Measurements from ENCODE around the gene INHBE.

INHBE gene

GRCh38 chr12:57456145-57456700, 1.1 kb downstream of the INHBE start (continued):
- TF ChIP-seq PRDM2 (tag by site-specific recombination; IDR thresholded peaks at IDR 0.05; ENCODE audit: borderline replicate concordance), result 0 out of 2 replicates have a peak, but pooled peaks have one; percentile 47
- TF ChIP-seq, protein P1, sequence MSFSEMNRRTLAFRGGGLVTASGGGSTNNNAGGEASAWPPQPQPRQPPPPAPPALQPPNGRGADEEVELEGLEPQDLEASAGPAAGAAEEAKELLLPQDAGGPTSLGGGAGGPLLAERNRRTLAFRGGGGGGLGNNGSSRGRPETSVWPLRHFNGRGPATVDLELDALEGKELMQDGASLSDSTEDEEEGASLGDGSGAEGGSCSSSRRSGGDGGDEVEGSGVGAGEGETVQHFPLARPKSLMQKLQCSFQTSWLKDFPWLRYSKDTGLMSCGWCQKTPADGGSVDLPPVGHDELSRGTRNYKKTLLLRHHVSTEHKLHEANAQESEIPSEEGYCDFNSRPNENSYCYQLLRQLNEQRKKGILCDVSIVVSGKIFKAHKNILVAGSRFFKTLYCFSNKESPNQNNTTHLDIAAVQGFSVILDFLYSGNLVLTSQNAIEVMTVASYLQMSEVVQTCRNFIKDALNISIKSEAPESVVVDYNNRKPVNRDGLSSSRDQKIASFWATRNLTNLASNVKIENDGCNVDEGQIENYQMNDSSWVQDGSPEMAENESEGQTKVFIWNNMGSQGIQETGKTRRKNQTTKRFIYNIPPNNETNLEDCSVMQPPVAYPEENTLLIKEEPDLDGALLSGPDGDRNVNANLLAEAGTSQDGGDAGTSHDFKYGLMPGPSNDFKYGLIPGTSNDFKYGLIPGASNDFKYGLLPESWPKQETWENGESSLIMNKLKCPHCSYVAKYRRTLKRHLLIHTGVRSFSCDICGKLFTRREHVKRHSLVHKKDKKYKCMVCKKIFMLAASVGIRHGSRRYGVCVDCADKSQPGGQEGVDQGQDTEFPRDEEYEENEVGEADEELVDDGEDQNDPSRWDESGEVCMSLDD (tag by site-specific recombination; IDR thresholded peaks at IDR 0.05), result no peak; the same call in 1 of the 2 replicates
- no peak for TF ChIP-seq ZBTB7A (tag by site-specific recombination; IDR thresholded peaks at IDR 0.05; ENCODE audit: low read depth)
- TF ChIP-seq GFI1B (tag by site-specific recombination; IDR thresholded peaks at IDR 0.05), result no peak
- no peak for TF ChIP-seq ZNF292 (tag by site-specific recombination; IDR thresholded peaks at IDR 0.05; ENCODE audit: borderline replicate concordance, low read depth)
- peak; percentile 84 for TF ChIP-seq ZNF2 (tag by site-specific recombination; IDR thresholded peaks at IDR 0.05)
- peak; percentile 92 for TF ChIP-seq ZBTB48 (tag by site-specific recombination; IDR thresholded peaks at IDR 0.05)
- no peak for TF ChIP-seq ZNF76 (tag by site-specific recombination; IDR thresholded peaks at IDR 0.05; ENCODE audit: borderline replicate concordance, low read depth)
- no peak for TF ChIP-seq TCF7L2 (IDR thresholded peaks at IDR 0.05; ENCODE audit: borderline replicate concordance, low read depth, low read length)
- TF ChIP-seq GLI2 (tag by site-specific recombination; IDR thresholded peaks at IDR 0.05; ENCODE audit: borderline replicate concordance, low read depth), result no peak
- TF ChIP-seq, protein P2, sequence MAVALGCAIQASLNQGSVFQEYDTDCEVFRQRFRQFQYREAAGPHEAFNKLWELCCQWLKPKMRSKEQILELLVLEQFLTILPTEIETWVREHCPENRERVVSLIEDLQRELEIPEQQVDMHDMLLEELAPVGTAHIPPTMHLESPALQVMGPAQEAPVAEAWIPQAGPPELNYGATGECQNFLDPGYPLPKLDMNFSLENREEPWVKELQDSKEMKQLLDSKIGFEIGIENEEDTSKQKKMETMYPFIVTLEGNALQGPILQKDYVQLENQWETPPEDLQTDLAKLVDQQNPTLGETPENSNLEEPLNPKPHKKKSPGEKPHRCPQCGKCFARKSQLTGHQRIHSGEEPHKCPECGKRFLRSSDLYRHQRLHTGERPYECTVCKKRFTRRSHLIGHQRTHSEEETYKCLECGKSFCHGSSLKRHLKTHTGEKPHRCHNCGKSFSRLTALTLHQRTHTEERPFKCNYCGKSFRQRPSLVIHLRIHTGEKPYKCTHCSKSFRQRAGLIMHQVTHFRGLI (tag by site-specific recombination; IDR thresholded peaks at IDR 0.05), result no peak
- no peak for TF ChIP-seq GLIS1 (tag by site-specific recombination; IDR thresholded peaks at IDR 0.05)
- TF ChIP-seq ZNF585B (tag by site-specific recombination; IDR thresholded peaks at IDR 0.05), result no peak
- TF ChIP-seq, protein P3, sequence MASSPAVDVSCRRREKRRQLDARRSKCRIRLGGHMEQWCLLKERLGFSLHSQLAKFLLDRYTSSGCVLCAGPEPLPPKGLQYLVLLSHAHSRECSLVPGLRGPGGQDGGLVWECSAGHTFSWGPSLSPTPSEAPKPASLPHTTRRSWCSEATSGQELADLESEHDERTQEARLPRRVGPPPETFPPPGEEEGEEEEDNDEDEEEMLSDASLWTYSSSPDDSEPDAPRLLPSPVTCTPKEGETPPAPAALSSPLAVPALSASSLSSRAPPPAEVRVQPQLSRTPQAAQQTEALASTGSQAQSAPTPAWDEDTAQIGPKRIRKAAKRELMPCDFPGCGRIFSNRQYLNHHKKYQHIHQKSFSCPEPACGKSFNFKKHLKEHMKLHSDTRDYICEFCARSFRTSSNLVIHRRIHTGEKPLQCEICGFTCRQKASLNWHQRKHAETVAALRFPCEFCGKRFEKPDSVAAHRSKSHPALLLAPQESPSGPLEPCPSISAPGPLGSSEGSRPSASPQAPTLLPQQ (tag by site-specific recombination; IDR thresholded peaks at IDR 0.05), result peak; percentile 64
- TF ChIP-seq ZNF202 (tag by site-specific recombination; IDR thresholded peaks at IDR 0.05; ENCODE audit: borderline replicate concordance), result no peak
- no peak for TF ChIP-seq ZNF157 (tag by site-specific recombination; IDR thresholded peaks at IDR 0.05)
- TF ChIP-seq REPIN1 (tag by site-specific recombination; IDR thresholded peaks at IDR 0.05; ENCODE audit: low read depth), result no peak
- no peak for TF ChIP-seq REST (tag by site-specific recombination; IDR thresholded peaks at IDR 0.05)
- TF ChIP-seq ZNF530 (tag by site-specific recombination; IDR thresholded peaks at IDR 0.05; ENCODE audit: low read depth), result peak; percentile 98
- no peak for TF ChIP-seq ZNF426 (tag by site-specific recombination; IDR thresholded peaks at IDR 0.05)
- no peak for TF ChIP-seq BCL11B (tag by site-specific recombination; IDR thresholded peaks at IDR 0.05; ENCODE audit: low read depth)
- TF ChIP-seq ZNF350 (tag by site-specific recombination; IDR thresholded peaks at IDR 0.05), result no peak
- TF ChIP-seq ZNF623 (tag by site-specific recombination; IDR thresholded peaks at IDR 0.05), result no peak
- no peak for TF ChIP-seq ZNF266 (tag by site-specific recombination; IDR thresholded peaks at IDR 0.05; ENCODE audit: low read depth)
- TF ChIP-seq ZNF571 (tag by site-specific recombination; IDR thresholded peaks at IDR 0.05), result no peak

Measured in HEK293 (cell line).